Stimulated activated CD8-positive, alpha-beta memory T cell treated with anti-CD3 and anti-CD28 coated beads, Interleukin-12 subunit alpha, Interleukin-12 subunit beta, amount 100 ng/mL, for 1 hour (primary cell): Measurements from ENCODE around the gene SSU72.

Source experiments
- DNase-seq: peaks from one replicate; pipeline ENCODE4 v3.0.0-alpha.2; 2020; ENCODE audit warnings: low read depth

The SSU72 gene

GRCh38 chr1:1610796-1611195 lies 36.1 kb upstream of the SSU72 start:
- DNase-seq = no peak

GRCh38 chr1:1609822-1610485 lies 35.3 kb upstream of the SSU72 start:
- no peak for DNase-seq

- DNase-seq = no peak
Observed at GRCh38 chr1:1606232-1606631, 31.6 kb upstream of the SSU72 start.

DNA sequence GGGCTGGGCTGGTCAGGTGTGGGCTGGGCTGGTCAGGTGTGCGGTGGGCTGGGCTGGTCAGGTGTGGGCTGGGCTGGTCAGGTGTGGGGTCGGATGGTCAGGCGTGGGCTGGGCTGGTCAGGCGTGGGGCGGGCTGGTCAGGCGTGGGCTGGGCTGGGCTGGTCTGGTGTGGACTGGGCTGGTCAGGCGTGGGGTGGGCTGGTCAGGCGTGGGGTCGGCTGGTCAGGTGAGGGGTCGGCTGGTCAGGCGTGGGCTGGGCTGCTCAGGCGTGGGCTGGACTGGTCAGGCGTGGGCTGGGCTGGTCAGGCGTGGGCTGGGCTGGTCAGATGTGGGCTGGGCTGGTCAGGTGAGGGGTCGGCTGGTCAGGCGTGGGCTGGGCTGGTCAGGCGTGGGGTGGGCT lies 31.1 kb upstream of the SSU72 start:
- no peak for DNase-seq

GRCh38 chr1:1605034-1605591 lies 30.4 kb upstream of the SSU72 start:
- no peak for DNase-seq

- no peak for DNase-seq
Observed at GRCh38 chr1:1604374-1605033, 29.8 kb upstream of the SSU72 start.

- no peak for DNase-seq
Observed at GRCh38 chr1:1603671-1604373, 29.2 kb upstream of the SSU72 start.

DNA sequence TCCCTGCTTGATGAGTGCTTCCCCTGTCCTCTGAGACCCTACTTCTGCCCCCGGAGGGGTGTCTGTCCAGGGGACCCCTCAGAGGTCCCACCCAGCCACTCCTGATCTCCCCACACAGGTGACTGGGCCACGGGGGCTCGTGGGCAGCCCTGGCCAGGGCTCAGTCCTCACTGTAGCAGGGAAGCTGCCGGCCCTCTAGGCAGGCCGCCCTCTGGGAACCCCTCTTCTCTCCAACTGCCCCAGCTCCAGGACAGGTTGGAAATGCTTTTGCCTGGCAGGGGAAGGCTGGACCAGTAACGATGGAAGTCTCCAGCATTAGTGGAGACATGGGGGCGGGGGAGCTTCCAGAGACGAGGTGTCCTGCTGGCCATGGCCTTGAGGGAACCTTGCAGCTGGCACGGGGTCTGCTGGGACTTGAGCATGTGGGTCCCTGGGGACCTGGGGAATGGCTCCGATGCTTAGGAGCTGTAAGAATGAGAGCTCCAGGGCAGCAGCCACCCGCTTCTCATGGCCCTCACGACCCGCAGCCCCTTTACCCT lies 28.4 kb upstream of the SSU72 start:
- DNase-seq = no peak

DNA sequence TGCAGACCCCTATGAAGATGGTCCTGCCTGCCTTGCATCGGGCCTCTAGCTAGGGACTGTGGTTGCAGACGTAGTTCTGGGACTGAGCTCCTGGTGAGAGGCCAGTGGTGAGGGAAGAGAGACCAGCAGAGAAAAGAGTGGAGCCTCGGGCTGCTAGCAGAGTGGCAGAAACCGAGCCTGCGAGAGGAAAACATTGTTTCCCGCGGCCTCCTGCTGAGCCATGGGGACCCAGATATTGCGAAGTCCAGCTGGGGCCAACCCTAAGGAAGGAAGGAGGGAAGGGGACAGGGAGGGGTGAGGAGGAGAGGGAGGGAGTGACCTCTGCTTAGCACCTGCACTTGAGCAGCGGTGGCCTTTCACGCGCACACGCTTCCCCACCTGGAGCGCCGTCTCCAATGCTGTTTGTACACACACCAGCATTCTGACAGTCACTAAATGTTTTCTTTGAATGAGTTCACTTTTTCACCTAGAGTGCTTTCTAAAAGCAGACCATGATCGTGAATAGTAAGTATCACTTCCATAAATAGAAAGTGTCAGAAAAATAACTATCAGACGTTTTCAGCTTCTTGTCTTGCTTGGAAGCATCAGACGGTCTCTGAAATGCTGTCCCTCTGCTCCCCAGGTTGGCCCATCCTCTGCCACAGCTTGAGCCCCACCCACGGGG lies 27.8 kb upstream of the SSU72 start:
- DNase-seq = no peak

DNA sequence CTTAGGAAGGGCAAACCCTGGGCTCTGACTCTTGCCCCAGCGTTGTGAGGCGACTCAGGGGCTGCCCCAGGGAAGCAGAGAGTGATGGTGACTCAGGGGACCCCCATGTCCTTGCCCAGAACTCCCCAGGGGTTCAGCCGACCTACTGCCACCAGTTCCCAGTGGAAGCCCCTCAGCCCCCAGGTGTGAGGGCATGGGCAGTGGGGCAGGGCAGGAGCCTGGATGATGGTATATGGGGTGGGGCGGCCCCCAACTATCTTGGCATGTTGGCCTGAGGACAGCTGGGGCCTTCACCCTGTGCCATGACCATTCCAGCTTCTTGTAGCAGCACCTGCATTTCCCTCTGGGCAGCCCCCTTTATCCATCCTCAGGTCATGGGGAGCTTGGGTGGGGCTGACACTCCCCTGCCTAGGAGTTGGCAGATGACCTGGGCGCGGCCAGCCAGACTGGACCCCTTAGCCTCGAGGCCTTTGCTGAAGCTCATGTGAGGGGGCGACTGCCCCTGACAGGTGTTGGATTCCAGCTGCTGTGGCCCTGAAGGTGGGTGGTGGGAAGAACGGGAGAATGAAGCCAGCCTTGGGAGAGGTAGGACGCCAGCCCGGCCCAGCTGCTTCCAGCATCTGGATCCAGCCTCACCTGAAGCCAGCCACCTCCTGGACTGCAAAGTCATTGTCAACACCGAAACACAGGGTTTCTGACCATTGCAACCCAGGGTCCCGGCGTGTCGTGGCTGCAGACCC lies 27.1 kb upstream of the SSU72 start:
- no peak for DNase-seq

DNA sequence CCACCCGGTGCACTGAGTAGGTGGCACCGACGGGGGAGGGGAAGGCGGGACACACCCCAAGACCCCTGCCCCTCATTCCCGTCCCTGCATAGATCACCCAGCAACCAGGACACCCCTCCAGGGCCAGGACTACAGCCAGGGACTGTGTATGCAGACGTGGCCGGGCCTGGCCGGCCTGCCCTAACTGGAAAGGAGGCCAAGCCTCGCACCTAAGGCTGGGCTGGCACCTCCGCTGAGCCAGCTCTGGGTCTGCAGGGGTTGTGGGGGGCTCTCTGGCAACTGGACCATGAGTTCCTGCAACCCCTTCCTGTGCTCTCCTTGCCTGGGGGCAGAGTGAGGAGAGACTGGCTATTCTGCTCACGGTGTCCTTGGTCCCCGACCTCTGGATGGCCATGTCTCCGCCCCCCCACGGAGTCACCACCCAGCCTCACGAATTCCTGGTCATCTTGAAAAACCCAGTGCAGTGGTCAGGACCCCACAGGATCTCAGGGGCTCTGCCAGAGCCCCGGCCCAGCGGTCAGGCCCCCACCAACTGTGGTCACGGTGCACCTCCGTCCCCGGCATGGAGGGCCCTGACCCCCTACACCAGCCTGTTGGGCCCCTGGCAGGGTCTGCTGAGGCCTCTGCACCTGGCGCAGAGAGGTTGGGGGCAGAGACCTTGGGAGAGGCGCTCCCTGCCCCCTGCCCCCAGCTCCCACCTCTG lies 26.3 kb upstream of the SSU72 start:
- DNase-seq = no peak

DNA sequence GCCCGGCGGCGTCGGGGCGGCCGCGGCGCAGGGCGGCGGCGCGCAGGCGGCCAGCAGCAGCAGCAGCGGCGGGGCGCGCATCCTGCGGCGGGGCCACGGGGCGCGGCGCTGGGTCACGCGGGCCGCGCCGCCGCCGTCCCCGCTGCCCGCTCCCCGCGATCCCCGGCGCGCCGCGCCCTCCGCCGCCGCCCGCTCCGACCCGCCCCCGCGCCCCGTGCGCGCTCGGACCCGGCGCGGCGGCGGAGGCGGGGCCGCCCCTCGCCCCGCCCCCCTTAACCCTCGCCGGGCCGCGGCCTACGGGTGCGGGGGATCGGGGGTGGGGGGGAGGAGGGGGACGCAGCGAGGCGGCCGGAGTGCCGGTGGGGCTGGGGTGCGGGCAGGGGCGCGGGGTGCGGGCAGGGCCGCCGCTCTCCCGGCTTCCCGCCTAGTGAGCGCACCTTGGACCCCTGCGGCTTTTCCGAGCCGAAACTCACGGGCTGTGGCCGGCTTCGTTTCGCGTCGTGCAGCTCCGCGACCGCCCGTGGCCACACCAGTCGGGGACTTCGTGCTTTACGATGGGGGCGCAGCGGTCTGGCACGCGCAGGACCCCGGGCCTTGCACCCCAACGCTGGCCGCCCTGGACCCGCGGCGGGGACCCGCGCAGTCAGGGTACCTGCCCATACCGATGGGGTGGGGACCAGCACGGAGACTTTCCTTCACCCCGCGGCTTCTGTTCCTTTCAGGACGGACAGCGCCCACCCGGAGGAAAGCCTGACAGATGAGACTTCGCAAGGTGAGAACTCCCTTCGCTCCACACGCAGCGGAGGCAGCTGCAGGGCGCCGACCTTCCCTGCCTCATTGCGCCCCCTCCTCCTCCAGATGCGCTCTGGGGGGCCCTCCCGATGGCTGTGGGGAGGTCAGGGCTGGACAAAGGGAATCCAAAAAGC lies 25.5 kb upstream of the SSU72 start, which contains the start of gene FNDC10:
Gene FNDC10 (minus strand): TSS at position 201 of the 926 bp plus-strand sequence. CDS start 120 bp downstream, at position 81.
- DNase-seq = no peak

GRCh38 chr1:1599030-1599934 lies 24.6 kb upstream of the SSU72 start:
- DNase-seq = no peak

- no peak for DNase-seq
Observed at GRCh38 chr1:1598720-1599029, 24.0 kb upstream of the SSU72 start.

DNA sequence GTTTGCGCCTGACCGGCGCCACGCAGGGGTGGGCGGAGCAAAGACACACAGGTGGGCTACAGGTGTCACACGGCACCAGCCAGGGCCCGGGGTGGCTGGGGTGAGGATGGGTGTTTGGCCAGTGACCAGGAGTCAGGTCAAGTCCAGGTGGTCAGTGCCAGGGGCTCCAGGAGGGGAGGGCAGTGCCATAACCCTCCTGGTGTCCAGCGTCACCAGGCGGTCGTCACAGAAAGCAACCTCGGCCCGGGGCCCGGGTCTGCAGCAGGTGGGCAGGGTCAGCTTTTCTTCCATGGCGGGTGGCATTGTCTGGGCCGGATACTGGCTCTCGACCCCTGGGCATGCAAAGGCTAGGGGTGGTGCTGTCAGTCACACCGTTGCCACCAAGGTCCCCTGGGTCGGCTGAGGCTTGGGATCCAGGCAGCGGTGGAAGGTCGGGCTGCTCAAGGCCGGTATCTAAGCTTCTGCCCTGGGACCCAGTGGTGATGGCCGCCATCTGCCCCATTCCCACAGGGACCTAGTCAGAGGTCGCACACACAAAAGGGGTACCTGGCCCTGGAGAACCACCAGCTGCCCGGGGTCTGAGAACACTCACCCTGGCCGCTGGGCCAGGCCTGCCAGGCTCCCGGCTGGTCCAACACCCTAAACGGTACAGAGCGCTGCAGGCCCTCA lies 23.5 kb upstream of the SSU72 start:
- no peak for DNase-seq

DNA sequence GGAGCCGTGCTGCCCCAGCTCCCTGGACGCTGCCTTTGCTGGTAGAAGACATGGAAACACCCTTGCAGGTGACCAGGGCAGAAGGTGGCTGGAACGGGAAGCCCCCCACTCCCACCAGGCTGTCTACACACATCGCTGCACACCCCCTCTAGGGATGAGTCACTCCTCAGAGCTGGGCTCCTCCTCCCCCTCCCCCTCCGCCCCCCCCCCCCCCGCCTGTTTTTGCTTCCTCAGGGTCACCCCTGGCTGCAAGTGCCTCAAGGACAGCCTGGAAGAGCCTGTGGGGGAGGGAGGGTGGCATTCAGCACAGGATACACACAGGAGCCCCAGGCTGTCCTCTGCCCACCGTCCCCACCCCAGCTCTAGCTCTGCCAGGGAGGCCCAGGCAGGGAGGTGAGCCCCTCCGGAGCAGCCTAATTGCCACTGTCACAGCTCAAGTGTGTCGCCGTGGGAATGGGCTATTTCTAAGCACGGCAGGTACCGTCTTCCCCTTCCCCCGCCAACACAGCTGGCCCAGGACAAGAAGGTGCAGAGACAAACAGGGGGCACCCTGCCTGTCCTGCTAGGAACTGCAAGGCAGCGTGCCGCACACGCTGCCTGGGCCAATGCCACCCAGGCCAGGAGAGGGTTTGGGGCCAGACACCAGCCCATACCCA lies 22.7 kb upstream of the SSU72 start:
- no peak for DNase-seq

DNA sequence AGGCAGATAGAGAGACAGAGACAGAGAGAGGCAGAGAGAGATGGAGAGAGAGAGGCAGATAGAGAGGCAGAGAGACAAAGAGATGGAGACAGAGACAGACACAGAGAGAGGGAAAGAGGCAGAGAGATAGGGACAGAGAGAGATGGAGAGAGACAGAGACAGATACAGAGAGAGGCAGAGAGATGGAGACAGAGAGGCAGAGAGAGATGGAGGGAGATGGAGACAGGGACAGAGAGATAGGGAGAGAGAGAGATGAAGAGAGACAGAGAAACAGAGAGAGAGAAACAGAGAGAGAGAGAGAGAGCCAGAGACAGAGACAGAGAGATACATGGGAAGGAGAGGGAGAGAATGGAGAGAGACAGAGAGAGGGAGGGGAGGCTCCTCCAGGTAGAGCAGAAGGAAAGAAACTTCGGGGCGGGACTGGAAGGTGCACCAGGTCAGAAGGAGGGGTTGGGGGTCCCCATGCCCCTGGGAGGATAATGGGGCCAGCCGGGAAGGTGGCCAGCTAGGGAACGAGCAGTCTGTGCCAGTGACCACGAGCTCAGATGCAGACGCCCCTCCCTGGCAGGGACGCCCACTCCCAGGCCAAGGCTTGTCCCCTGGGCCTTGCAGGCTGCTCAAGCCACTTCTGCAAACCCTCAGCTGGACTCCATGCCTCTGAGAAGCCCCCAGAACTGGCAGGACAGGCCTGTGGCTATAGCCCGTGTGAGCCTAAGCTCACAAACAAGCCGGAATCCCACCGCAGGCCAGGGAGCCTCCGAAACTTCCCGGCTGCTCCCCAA lies 22.0 kb upstream of the SSU72 start:
- DNase-seq = no peak
